Mesendoderm (in vitro differentiated cells): ENCODE data around the gene GLI3.

Experiments used
- DNase-seq: peaks from one replicate; pipeline ENCODE4 v3.0.0; 2013
- H2AK5ac ChIP-seq: 2 replicates; pipeline ENCODE4 v1.6.1; 2013; ENCODE audit warnings: low read length, inconsistent platforms
- H2BK120ac ChIP-seq: 2 replicates; pipeline ENCODE4 v1.6.1; 2013; ENCODE audit warnings: low read depth, mild to moderate bottlenecking, low read length, moderate library complexity, mixed read lengths
- H2BK15ac ChIP-seq: replicated peaks from 2 replicates; pipeline ENCODE4 v1.6.1; 2013; ENCODE audit warnings: low read depth, mild to moderate bottlenecking, moderate library complexity
- H2BK5ac ChIP-seq: 2 replicates; pipeline ENCODE4 v1.6.1; 2013; ENCODE audit warnings: low read length, inconsistent platforms
- H3K18ac ChIP-seq: 2 replicates; pipeline ENCODE4 v1.6.1; 2013; ENCODE audit warnings: mild to moderate bottlenecking, low read length, mixed read lengths
- H3K23ac ChIP-seq: one replicate; pipeline ENCODE4 v1.6.1; 2013; ENCODE audit warnings: low read length
- H3K27ac ChIP-seq: 2 replicates; pipeline ENCODE4 v1.5.1; 2013; ENCODE audit warnings: low read depth, mild to moderate bottlenecking, inconsistent platforms, low read length, moderate library complexity
- H3K27me3 ChIP-seq: 2 replicates; pipeline ENCODE4 v1.6.1; 2013; ENCODE audit warnings: low read length, control low read depth, mild to moderate bottlenecking, inconsistent platforms; ENCODE audit not compliant: insufficient read depth, poor library complexity
- H3K36me3 ChIP-seq: 2 replicates; pipeline ENCODE4 v1.6.1; 2013; ENCODE audit warnings: low read length, inconsistent platforms; ENCODE audit not compliant: control insufficient read depth, insufficient read depth
- H3K4ac ChIP-seq: one replicate; pipeline ENCODE4 v1.6.1; 2013; ENCODE audit warnings: low read depth, mild to moderate bottlenecking, low read length, moderate library complexity
- H3K4me1 ChIP-seq: 2 replicates; pipeline ENCODE4 v1.6.1; 2013; ENCODE audit warnings: low read depth, low read length, inconsistent platforms; ENCODE audit not compliant: control insufficient read depth
- H3K4me2 ChIP-seq: 2 replicates; pipeline ENCODE4 v1.6.1; 2013; ENCODE audit warnings: low read length
- H3K4me3 ChIP-seq: 2 replicates; pipeline ENCODE4 v1.5.1; 2013; ENCODE audit warnings: mild to moderate bottlenecking, low read length
- H3K56ac ChIP-seq: one replicate; pipeline ENCODE4 v1.6.1; 2013; ENCODE audit warnings: low read length
- H3K79me1 ChIP-seq: 2 replicates; pipeline ENCODE4 v1.6.1; 2013; ENCODE audit warnings: low read length, inconsistent platforms
- H3K79me2 ChIP-seq: 2 replicates; pipeline ENCODE4 v1.6.1; 2013; ENCODE audit warnings: mild to moderate bottlenecking, low read length; ENCODE audit not compliant: control insufficient read depth, insufficient read depth
- H3K9ac ChIP-seq: 2 replicates; pipeline ENCODE4 v1.6.1; 2013; ENCODE audit warnings: low read length, inconsistent platforms
- H4K5ac ChIP-seq: one replicate; pipeline ENCODE4 v1.6.1; 2013; ENCODE audit warnings: low read length
- H4K8ac ChIP-seq: one replicate; pipeline ENCODE4 v1.6.1; 2013; ENCODE audit warnings: low read depth, mild to moderate bottlenecking, control low read depth, low read length, moderate library complexity
- WGBS: extraction: QIAGEN DNeasy Blood & Tissue Kit; methylation state at CpG from one replicate; pipeline ENCODE4 v1.1.7; 2013; ENCODE audit warnings: low lambda C conversion rate, missing lambda C conversion rate; ENCODE audit not compliant: insufficient coverage; ENCODE audit errors: extremely low coverage; 5-methylcytosine and 5-hydroxymethylcytosine counted together

GLI3 gene

DNA sequence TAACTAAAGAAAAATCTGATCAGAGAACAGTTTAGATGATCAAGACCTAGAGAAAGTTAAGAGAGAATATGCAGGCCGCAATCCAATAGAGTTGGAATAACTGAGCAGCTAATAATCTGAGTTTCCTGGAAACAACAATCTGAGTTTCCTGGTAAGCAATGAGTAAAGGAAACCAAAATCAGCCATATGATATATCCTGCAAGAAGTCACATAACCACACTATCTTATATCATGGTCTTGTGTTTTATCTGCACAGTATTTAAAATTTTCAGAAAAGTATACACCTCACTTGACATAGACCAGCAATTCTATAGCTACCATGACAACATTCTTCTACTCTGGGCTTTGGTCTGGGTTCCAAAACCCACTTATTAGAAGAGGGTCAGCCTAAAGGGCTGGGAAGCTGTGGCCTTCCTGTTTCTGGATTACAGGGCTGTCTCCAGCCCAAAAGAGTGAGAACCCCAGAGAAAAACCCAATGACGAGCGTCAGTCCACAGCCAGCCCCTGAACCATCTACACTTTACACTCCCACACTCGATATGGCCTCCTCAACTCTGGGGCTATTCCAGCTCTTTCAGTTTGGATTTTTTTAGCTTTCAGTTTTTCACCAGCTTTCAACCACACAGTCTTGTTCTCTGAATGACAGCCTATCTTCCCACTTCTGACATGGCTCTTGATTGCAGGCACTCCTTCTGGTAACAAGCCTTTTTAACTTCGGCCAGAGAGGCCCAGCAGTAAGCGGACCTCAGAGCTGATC is 110.4 kb downstream of the GLI3 start:
- Histone ChIP-seq H3K79me2 (no peaks in the 10 kb centered on the region), H3K36me3 (no peaks in the 10 kb centered on the region), H3K4ac (no peak overlapping the region), H3K4me1 (no peaks in the 10 kb centered on the region), H2BK120ac (no peak overlapping the region), H2BK5ac (no peak overlapping the region), H3K23ac (no peak overlapping the region), H4K5ac (no peak overlapping the region), H2AK5ac (no peak overlapping the region), H4K8ac (peak overlapping the region; percentile 58), H3K27me3 (no peaks in the 10 kb centered on the region), H3K18ac (no peak overlapping the region), H3K79me1 (no peaks in the 10 kb centered on the region), H3K56ac (no peak overlapping the region), H3K4me2 (no peak overlapping the region), H3K9ac (no peak overlapping the region), H3K4me3 (no peak overlapping the region), H2BK15ac (no peak overlapping the region), H3K27ac (no peak overlapping the region)
- no peak for DNase-seq
- WGBS: no CpG with 5 or more reads among the region's 6 CpGs

DNA sequence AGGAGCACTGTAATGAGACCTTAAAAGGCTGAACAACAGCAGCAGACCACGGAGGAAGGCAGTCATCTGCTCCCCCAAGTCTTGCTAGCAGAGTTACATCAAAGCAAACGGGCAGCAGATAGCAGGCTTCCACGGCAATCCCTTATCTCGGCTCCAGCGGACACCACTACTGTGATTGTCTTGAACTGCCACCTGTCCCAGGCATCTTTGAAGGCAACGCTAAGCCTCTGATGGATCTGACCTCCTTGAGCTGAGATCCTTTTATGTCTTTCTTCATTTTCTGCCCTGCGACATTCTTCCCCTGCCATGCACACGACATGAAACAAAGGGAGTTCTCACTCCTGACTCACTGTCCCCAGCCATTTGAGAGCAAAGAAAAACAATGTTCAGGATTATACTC is 111.7 kb downstream of the GLI3 start:
- Histone ChIP-seq H4K8ac (no peak overlapping the region), H3K27ac (no peak overlapping the region), H3K79me2 (no peaks in the 10 kb centered on the region), H2AK5ac (no peak overlapping the region), H3K4me1 (no peaks in the 10 kb centered on the region), H2BK120ac (no peak overlapping the region), H3K4me2 (no peak overlapping the region), H3K79me1 (no peaks in the 10 kb centered on the region), H3K27me3 (no peaks in the 10 kb centered on the region), H2BK5ac (no peak overlapping the region), H3K36me3 (no peaks in the 10 kb centered on the region), H3K18ac (no peak overlapping the region), H3K9ac (no peak overlapping the region), H3K4ac (no peak overlapping the region), H4K5ac (no peak overlapping the region), H3K4me3 (no peak overlapping the region), H3K56ac (no peak overlapping the region), H2BK15ac (no peak overlapping the region), H3K23ac (no peak overlapping the region)
- WGBS: no CpG with 5 or more reads among the region's 8 CpGs
- DNase-seq: peak; percentile 34

GRCh38 chr7:42123716-42124115 is 113.3 kb downstream of the GLI3 start:
- Histone ChIP-seq H2BK15ac (no peak overlapping the region), H3K9ac (no peak overlapping the region), H3K4me1 (no peaks in the 10 kb centered on the region), H3K79me1 (no peaks in the 10 kb centered on the region), H3K4me2 (no peak overlapping the region), H3K56ac (no peak overlapping the region), H4K5ac (no peak overlapping the region), H3K4me3 (no peak overlapping the region), H3K4ac (no peak overlapping the region), H3K18ac (no peak overlapping the region), H3K27me3 (no peaks in the 10 kb centered on the region), H3K23ac (no peak overlapping the region), H3K27ac (no peak overlapping the region), H2BK5ac (no peak overlapping the region), H4K8ac (no peak overlapping the region), H3K36me3 (no peaks in the 10 kb centered on the region), H3K79me2 (no peaks in the 10 kb centered on the region), H2BK120ac (no peak overlapping the region), H2AK5ac (no peak overlapping the region)
- WGBS: no CpG with 5 or more reads among the region's 6 CpGs
- DNase-seq: no peak

DNA sequence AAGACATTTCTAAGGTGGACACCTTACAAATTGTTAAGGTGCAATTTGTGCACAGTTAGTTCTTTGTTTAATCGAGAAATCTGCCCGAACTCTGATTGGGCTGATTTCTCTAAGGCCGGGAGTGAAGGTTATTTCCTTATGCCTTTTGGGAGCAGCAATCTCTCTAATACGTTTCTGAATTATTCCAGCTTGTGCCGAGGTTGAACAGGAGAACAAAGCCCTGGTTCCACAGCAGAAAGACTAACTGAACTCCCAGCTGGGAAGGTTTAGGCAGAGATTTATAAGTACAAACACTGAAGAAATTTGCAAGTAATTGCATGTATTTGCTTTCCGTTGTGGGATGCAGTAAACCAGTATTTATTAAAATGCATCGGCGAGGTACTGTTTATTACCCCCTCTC is 116.8 kb downstream of the GLI3 start:
- H2BK5ac ChIP-seq: no peak overlapping the region
- H3K56ac ChIP-seq: no peak overlapping the region
- no peak overlapping the region for H2BK15ac ChIP-seq
- no peaks in the 10 kb centered on the region for H3K27me3 ChIP-seq
- no peak overlapping the region for H3K9ac ChIP-seq
- H3K18ac ChIP-seq: no peak overlapping the region
- H3K36me3 ChIP-seq: no peaks in the 10 kb centered on the region
- no peak overlapping the region for H3K4me2 ChIP-seq
- no peak overlapping the region for H2BK120ac ChIP-seq
- no peak overlapping the region for H3K27ac ChIP-seq
- no peak overlapping the region for H2AK5ac ChIP-seq
- no peak overlapping the region for H4K5ac ChIP-seq
- no CpG with 5 or more reads among the region's 8 CpGs for WGBS
- H3K79me1 ChIP-seq: no peaks in the 10 kb centered on the region
- H3K4me1 ChIP-seq: no peaks in the 10 kb centered on the region
- H3K79me2 ChIP-seq: no peaks in the 10 kb centered on the region
- DNase-seq: no peak
- H3K4ac ChIP-seq: no peak overlapping the region
- no peak overlapping the region for H3K23ac ChIP-seq
- H3K4me3 ChIP-seq: no peak overlapping the region
- H4K8ac ChIP-seq: no peak overlapping the region

- no peak overlapping the region for H3K23ac ChIP-seq
- H3K9ac ChIP-seq: no peak overlapping the region
- no peak overlapping the region for H2BK120ac ChIP-seq
- H4K5ac ChIP-seq: no peak overlapping the region
- WGBS: no CpG with 5 or more reads among the region's 4 CpGs
- no peaks in the 10 kb centered on the region for H3K79me1 ChIP-seq
- H3K4me2 ChIP-seq: no peak overlapping the region
- no peak overlapping the region for H2AK5ac ChIP-seq
- no peaks in the 10 kb centered on the region for H3K36me3 ChIP-seq
- H3K18ac ChIP-seq: no peak overlapping the region
- H2BK15ac ChIP-seq: no peak overlapping the region
- H4K8ac ChIP-seq: no peak overlapping the region
- no peaks in the 10 kb centered on the region for H3K4me1 ChIP-seq
- no peak overlapping the region for H3K56ac ChIP-seq
- no peaks in the 10 kb centered on the region for H3K79me2 ChIP-seq
- no peak overlapping the region for H2BK5ac ChIP-seq
- no peak overlapping the region for H3K4me3 ChIP-seq
- no peaks in the 10 kb centered on the region for H3K27me3 ChIP-seq
- no peak overlapping the region for H3K27ac ChIP-seq
- no peak overlapping the region for H3K4ac ChIP-seq
- no peak for DNase-seq
Observed at GRCh38 chr7:42117201-42117600, 119.8 kb downstream of the GLI3 start.

- Histone ChIP-seq H2BK120ac (no peak overlapping the region), H4K8ac (no peak overlapping the region), H3K27me3 (no peaks in the 10 kb centered on the region), H3K56ac (no peak overlapping the region), H3K4me2 (no peak overlapping the region), H2BK5ac (no peak overlapping the region), H2BK15ac (no peak overlapping the region), H2AK5ac (no peak overlapping the region), H3K9ac (no peak overlapping the region), H3K36me3 (no peaks in the 10 kb centered on the region), H3K79me2 (no peaks in the 10 kb centered on the region), H3K4me1 (no peaks in the 10 kb centered on the region), H3K4ac (no peak overlapping the region), H3K27ac (no peak overlapping the region), H3K4me3 (no peak overlapping the region), H4K5ac (no peak overlapping the region), H3K18ac (no peak overlapping the region), H3K23ac (no peak overlapping the region), H3K79me1 (no peaks in the 10 kb centered on the region)
- WGBS: no CpG with 5 or more reads among the region's 2 CpGs
- no peak for DNase-seq
Observed at GRCh38 chr7:42115795-42116194, 121.2 kb downstream of the GLI3 start.
